Mesodermal cell (in vitro differentiated cells): ENCODE measurements around the gene KLHL29.

Experiments used
- H3K27ac ChIP-seq: 2 replicates; pipeline ENCODE4 v1.7.0; 2013; ENCODE audit warnings: mild to moderate bottlenecking, low read depth, low read length, moderate library complexity; ENCODE audit not compliant: severe bottlenecking
- H3K36me3 ChIP-seq: 2 replicates; pipeline ENCODE4 v1.7.1; 2013; ENCODE audit warnings: mild to moderate bottlenecking, low read length, moderate library complexity; ENCODE audit not compliant: control insufficient read depth, insufficient read depth
- H3K4me1 ChIP-seq: one replicate; pipeline ENCODE4 v1.7.1; 2013; ENCODE audit warnings: mild to moderate bottlenecking, low read length; ENCODE audit not compliant: insufficient read depth, control insufficient read depth, poor library complexity, severe bottlenecking
- H3K4me3 ChIP-seq: 2 replicates; pipeline ENCODE4 v1.7.0; 2013; ENCODE audit warnings: low read length, control low read depth, mild to moderate bottlenecking; ENCODE audit not compliant: insufficient read depth, poor library complexity, severe bottlenecking; ENCODE audit errors: extremely low read depth
- H3K9me3 ChIP-seq: 2 replicates; pipeline ENCODE4 v1.7.1; 2013; ENCODE audit warnings: mild to moderate bottlenecking, low read length, moderate library complexity; ENCODE audit not compliant: control insufficient read depth
- WGBS, 2 experiments: methylation state at CpG; one replicate each; pipeline ENCODE4 v1.1.5; 2013; ENCODE audit warnings: missing lambda C conversion rate in 2 of 2; ENCODE audit not compliant: insufficient coverage in 2 of 2; 5-methylcytosine and 5-hydroxymethylcytosine counted together

The KLHL29 gene

DNA sequence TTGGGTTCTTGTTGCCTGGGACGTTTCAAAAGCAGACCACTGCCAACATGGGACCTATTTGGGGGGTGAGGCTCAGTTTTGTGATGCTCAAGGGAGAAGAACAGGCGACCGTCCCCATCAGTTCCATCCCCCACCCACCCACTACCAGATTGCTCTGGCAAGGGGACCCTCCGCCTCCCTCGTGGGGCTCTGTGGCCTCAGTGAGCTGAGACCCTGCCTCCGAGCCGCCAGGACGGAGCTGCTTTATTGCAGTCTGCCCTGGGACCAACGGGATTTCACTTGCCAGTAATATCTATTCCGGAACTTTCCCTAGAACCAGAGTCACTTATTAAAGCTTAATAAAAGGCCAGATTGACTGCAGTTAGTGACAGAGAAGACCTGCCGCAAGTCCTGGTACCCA, 146.3 kb downstream of the KLHL29 start:
- no peak overlapping the region for H3K4me3 ChIP-seq
- no peaks in the 10 kb centered on the region for H3K36me3 ChIP-seq
- WGBS, 2 experiments = 90 to 97% methylated on average over 2 to 7 of the region's 11 CpGs

DNA sequence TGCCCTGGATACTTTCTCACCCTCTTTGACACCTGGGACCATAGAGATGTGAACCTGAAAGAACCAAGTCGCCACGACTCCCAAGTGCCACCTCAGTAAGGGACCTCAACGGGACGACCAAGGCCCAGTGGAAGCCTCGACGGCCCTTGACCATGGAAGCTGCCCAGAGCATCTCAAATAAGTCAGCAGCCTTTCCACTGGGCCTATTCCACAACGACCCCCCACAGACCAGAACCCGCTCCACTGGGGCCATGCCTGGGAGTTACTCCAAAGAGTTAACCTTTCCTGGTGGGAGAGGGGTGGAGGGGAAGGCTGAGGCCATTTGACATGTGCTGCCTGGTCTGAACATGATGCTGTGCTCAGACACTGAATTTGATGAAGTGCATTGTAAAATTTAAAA, 146.9 kb downstream of the KLHL29 start:
- H3K27ac ChIP-seq = no peak overlapping the region
- H3K4me3 ChIP-seq = no peak overlapping the region
- no peaks in the 10 kb centered on the region for H3K36me3 ChIP-seq
- H3K4me1 ChIP-seq = peaks cover 8% of the 10 kb centered on the region
- WGBS, 2 experiments = 83 to 89% methylated on average over 3 to 5 of the region's 8 CpGs
- H3K9me3 ChIP-seq = no peaks in the 10 kb centered on the region

More for the DNA sequence above, 146.3 kb downstream of the KLHL29 start:
- Histone ChIP-seq H3K27ac (no peak overlapping the region), H3K4me1 (peaks cover 8% of the 10 kb centered on the region), H3K9me3 (no peaks in the 10 kb centered on the region)

DNA sequence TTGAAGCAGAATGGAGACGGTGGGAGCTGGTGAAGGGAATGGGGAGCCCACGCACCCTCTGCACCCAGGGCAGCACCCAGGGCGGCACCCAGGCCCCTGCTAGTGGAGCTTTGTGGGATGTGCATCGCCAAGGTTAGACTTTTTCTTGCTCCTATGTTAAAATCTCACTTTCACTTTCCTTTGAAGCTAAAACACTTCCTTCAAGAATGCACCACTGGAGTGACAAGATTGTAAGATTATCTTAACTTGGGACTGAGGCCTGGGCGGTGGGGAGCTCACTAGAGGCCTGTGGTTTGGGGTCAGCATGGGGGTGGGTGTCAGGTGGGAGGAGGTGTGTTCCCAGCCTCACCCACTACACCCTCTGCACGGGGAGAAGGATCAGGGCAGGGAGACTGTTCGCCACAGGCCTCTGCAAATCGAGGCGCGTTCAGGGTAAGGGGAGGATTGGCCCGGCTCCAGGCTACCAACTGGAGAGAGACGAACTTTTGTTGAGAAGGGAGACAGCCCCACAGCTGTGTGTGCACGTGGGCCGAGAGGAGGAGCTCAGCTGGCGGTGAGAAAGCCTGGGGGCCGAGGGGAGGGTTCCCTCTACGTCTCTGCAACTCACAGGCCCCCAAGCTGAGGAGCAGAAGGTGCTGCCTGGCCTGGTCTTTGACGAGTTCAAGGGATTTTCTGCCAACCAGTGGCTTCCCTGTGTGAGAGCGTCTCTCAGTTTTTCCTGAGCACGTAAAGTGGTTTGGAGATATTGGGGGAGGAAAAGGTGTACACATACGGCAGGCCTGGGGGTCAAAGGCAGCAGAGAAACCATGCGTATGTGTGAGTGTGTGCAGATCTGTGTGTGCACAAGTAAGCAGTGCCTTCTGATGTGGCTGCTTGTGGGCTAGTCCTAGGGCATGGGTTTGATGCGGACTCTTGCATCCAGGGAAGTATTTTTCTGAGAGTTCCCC, 147.7 kb downstream of the KLHL29 start:
- 71 to 76% methylated on average over 12 to 18 of the region's 23 CpGs for WGBS, 2 experiments
- peaks cover 8% of the 10 kb centered on the region for H3K4me1 ChIP-seq
- no peaks in the 10 kb centered on the region for H3K36me3 ChIP-seq
- no peaks in the 10 kb centered on the region for H3K9me3 ChIP-seq
- H3K4me3 ChIP-seq = no peak overlapping the region
- H3K27ac ChIP-seq = no peak overlapping the region

DNA sequence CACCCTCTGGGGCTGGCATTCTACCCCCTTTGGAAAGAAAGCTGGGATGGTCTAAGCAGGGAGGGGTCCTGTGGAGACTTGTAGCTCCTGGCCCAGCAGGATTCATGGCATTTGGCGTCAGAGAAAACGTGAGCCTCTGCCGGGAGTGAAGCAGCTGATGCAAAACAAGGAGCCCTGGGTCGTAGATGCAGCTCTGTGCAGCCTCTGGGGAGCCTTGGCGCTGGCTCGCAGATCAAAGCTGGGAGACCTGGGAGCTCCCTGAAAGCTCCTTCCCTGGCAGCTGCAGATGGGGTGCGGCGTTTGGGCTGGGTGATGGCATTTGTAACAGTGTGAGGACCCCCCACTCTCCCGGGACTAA, 148.3 kb downstream of the KLHL29 start:
- Histone ChIP-seq H3K4me1 (peaks cover 8% of the 10 kb centered on the region), H3K27ac (no peak overlapping the region), H3K9me3 (no peaks in the 10 kb centered on the region), H3K4me3 (no peak overlapping the region), H3K36me3 (no peaks in the 10 kb centered on the region)
- WGBS, 2 experiments = 34 to 40% methylated on average over 7 to 8 of the region's 9 CpGs

DNA sequence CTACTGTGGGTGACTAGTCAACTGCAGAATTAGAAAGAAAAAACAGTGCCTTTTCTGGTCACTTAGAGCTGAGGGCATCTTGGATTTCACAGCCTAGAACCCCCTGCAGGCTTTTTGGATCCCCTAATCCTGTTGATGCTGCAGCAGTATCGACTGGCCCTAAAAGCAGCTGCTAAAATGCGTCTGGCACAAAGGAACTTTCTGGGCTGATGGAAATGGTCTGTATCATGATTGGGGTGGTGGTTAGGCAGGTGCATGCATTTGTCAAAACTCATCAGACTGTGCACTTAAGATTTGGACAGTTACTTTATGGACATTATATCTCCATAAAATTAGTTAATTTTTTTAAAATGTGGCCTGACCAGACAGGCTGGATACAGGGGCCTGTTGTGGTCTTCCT, 149.8 kb downstream of the KLHL29 start:
- Histone ChIP-seq H3K27ac (no peak overlapping the region), H3K4me3 (no peak overlapping the region), H3K4me1 (peaks cover 8% of the 10 kb centered on the region), H3K9me3 (no peaks in the 10 kb centered on the region), H3K36me3 (no peaks in the 10 kb centered on the region)
- 78% methylated on average over 2 of the region's 2 CpGs; no CpG with 5 or more reads in 1 of the 2 experiments for WGBS, 2 experiments

DNA sequence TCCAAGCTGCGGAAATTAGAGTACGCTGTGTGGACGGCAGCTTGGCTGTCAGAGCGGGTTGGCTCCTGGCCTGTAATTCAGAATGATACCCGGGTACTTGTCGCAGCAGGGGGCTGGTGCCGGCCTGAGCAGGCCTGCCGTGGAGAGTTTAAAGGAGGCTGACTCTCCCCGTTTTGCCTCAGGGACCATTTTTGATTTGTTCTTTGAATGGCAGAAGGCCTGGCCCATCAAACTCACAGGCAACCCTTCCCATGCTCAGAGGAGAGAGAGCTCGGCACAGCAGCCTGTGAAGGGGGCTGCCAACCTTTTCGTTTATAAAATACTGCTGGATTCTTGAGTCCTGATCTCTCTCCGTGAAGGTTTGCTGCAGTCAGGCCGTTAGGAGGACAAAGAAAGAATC, 151.3 kb downstream of the KLHL29 start:
- 69 to 85% methylated on average over 8 to 12 of the region's 13 CpGs for WGBS, 2 experiments
- no peaks in the 10 kb centered on the region for H3K9me3 ChIP-seq
- H3K36me3 ChIP-seq = no peaks in the 10 kb centered on the region
- no peak overlapping the region for H3K27ac ChIP-seq
- H3K4me1 ChIP-seq = peaks cover 12% of the 10 kb centered on the region
- H3K4me3 ChIP-seq = no peak overlapping the region

DNA sequence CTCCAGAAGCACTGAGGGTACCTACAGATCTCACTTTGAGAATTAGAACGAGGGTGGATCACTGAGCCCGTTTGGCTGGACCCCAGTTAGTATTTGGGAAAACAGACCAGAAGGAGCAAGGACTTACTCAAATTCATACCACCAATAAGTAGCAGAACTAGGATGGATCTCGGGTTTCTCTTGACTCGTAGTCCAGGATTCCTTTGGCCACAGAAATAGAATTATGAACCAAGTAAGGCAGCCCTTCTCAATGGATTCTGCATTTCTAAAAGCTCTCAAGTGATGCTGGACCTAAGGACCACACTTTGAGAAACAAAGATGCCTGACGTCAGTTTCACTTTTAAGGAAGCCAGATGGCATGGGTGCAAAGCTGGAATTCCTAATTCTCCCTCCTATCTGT, 153.0 kb downstream of the KLHL29 start:
- Histone ChIP-seq H3K27ac (no peak overlapping the region), H3K4me3 (no peak overlapping the region), H3K4me1 (peaks cover 16% of the 10 kb centered on the region), H3K36me3 (no peaks in the 10 kb centered on the region), H3K9me3 (no peaks in the 10 kb centered on the region)
- WGBS, 2 experiments = 85 to 99% methylated on average over 5 of the region's 5 CpGs

DNA sequence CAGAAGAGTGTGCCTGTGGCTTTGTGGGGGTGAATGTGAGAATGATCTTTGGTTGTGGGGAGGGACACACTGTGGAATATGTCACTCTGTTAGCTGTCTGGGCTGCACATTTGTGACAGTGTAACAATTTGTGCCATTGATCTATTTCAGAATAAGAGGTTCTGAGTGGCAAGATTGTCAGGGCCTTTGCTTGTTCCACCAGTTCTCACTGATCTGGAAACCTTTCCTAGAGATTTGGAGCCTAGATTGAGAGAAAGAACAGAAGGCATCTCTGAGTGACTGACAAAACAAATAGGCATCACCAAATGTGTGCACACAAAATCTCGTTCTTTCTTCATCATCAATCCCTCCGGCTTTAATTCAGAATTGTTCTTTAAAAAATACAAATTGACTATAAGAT, 153.6 kb downstream of the KLHL29 start:
- no peak overlapping the region for H3K27ac ChIP-seq
- peaks cover 21% of the 10 kb centered on the region for H3K4me1 ChIP-seq
- H3K4me3 ChIP-seq = no peak overlapping the region
- WGBS, 2 experiments = no CpG with 5 or more reads among the region's 2 CpGs
- no peaks in the 10 kb centered on the region for H3K36me3 ChIP-seq
- H3K9me3 ChIP-seq = no peaks in the 10 kb centered on the region

DNA sequence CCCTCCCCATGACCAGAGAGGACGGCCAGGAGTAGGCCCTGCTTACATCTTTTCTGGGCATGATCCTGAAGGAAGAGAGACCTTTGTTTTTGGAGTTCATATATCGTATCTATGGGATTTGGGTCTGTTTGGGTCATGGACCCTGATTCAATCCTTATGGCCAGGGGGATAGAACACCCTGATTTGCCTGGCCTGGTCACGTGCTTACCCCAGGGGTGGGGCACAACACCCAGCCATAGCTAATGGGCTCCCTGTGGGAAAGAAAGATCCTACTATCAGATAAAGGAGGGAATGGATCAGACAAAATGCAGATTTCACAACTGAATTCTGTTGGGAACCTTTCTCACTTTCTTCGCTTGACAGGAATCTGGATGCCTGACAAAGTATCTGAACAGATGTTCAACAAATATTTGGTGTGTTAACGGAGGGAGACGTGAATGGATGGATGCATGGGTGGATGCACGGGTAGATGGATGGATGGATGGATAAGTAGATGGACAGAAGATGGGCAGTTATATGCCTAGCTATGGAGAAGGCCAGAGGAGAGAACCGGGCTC, 155.9 kb downstream of the KLHL29 start:
- Histone ChIP-seq H3K4me3 (no peak overlapping the region), H3K4me1 (peaks cover 40% of the 10 kb centered on the region), H3K36me3 (no peaks in the 10 kb centered on the region), H3K27ac (no peak overlapping the region), H3K9me3 (no peaks in the 10 kb centered on the region)
- WGBS, 2 experiments = 95% methylated on average over 6 of the region's 8 CpGs

DNA sequence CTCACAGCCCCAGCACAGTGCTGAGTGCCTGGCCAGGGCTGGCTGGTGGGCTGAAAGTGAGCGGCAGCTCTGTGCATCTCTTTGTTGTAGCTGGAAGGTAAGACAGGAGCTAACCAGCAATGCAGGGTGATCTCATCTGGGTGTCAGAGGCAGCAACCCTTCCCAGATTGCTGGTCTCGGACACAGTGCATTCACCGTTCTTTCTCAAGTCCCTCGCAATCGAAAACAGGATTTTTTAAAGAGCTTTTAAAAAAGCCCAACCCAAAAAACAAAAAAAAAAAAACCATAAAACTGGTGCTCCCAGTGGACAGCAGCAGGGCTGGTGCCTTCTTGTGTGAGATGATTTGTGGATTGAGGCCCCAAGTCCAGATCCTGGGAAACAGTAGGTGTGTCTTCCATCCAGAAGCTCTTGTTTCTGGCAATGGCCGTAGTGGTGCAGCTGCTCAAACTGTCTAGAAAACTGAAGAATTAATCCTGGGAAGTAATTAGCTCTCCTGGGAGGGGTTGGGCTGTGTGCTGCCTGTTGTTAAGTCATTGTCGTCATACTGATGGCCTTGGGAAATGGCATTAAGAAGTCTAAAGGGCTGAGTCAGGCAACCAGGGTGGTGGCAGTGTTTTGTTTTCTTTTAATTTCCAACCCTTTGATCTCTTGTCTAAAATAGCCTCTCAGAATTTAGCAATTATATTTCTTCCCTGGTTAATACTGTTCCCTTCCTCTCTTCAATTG, 156.7 kb downstream of the KLHL29 start:
- 84% methylated on average over 4 to 7 of the region's 7 CpGs for WGBS, 2 experiments

More for the DNA sequence above, 156.7 kb downstream of the KLHL29 start:
- Histone ChIP-seq H3K27ac (peak overlapping the region; percentile 53), H3K36me3 (no peaks in the 10 kb centered on the region), H3K9me3 (no peaks in the 10 kb centered on the region), H3K4me1 (peaks cover 48% of the 10 kb centered on the region), H3K4me3 (no peak overlapping the region)
